Esophagus squamous epithelium (tissue), 4 donors: ENCODE measurements around the gene RFX6.

Source experiments
- CTCF ChIP-seq, 6 experiments: fragments of 450-650 bp in 4 of 6; fragments of 200-600 bp in 2 of 6; sonication (generic) in 2 of 6; IDR thresholded peaks; one replicate each; pipeline ENCODE4 v1.5.1; 2016 to 2019; ENCODE audit warnings: antibody characterized with exemption in 6 of 6, mild to moderate bottlenecking in 4 of 6, moderate library complexity in 4 of 6
- POLR2A ChIP-seq, 4 donors: fragments of 450-650 bp; IDR thresholded peaks; one replicate each; pipeline ENCODE4 v1.6.1; 2017; ENCODE audit warnings: antibody characterized with exemption in 4 of 4, mild to moderate bottlenecking in 4 of 4, moderate library complexity in 3 of 4

- TF ChIP-seq CTCF (IDR thresholded peaks at IDR 0.05) (no peak), POLR2A (IDR thresholded peaks at IDR 0.05) (no peak)
These were observed 78.7 kb downstream of the RFX6 start for GRCh38 chr6:116955773-116956172.
